Endothelial cell of umbilical vein (primary cell): Measurements from ENCODE around the gene CNKSR3. TPM values are rescaled to one million over a fixed set of nuclear protein-coding genes. Genes with fewer than 3 reads are reported as not detected.
A peak's percentile ranks its signal among the peaks of the same experiment; 100 is the strongest.
"Not testable (repeated sequence)": the region's sequence is repeated elsewhere in the genome, so short reads cannot be mapped to it uniquely, and the experiment has no call there.

ENCODE experiments used
- BruUV-seq: library from RNA; stranded (reverse); fragments of 400-500 nt; replicated peaks from 2 replicates; lab custom pipeline; 2021; lab: Mats Ljungman, UMichigan
- CTCF ChIA-PET: fragments of 300-600, 350-600 bp; sonication (Branson Sonifier 250); formaldehyde crosslinking; loops from one replicate; lab custom pipeline; 2021; ENCODE audit warnings: antibody characterized with exemption, inconsistent platforms; lab: Charles Lee
- POLR2A ChIA-PET: fragments of 300-600, 350-600 bp; sonication (Branson Sonifier 250); formaldehyde crosslinking; loops from one replicate; lab custom pipeline; 2021; ENCODE audit warnings: antibody characterized with exemption, inconsistent platforms; lab: Charles Lee
- DNase-seq: peaks from one replicate; pipeline ENCODE4 v3.0.0-alpha.2; 2011; ENCODE audit warnings: low read depth, low spot score
- FAIRE-seq: peaks from 2 replicates; lab custom pipeline; 2011; peaks lifted over from hg19 to GRCh38; lab: Jason Lieb, UNC
- H2AFZ ChIP-seq: 2 replicates; pipeline ENCODE4 v1.6.0; 2012; ENCODE audit warnings: low read depth, low read length, control low read depth, inconsistent platforms
- H3K27ac ChIP-seq: 2 replicates; pipeline ENCODE4 v1.5.1; 2011; ENCODE audit warnings: low read depth, mild to moderate bottlenecking, control low read depth, low read length, moderate library complexity; ENCODE audit not compliant: insufficient read depth
- H3K27me3 ChIP-seq, 2 experiments: 2 replicates each; pipeline versions ENCODE4 v1.6.0 to v1.6.1; 2011; ENCODE audit warnings: low read length in 2 of 2, mixed read lengths in 1 of 2; ENCODE audit not compliant: control insufficient read depth in 2 of 2, insufficient read depth in 2 of 2
- H3K36me3 ChIP-seq, 2 experiments: 2 replicates in 1 of 2; 3 replicates in 1 of 2; pipeline ENCODE4 v1.5.1; 2011; ENCODE audit warnings: low read length in 2 of 2, mild to moderate bottlenecking in 1 of 2, moderate library complexity in 1 of 2; ENCODE audit not compliant: control insufficient read depth in 2 of 2, insufficient read depth in 2 of 2; ENCODE audit errors: extremely low read depth in 1 of 2
- H3K4me1 ChIP-seq: 3 replicates; pipeline ENCODE4 v1.5.1; 2011; ENCODE audit warnings: mild to moderate bottlenecking, low read length; ENCODE audit not compliant: control insufficient read depth, insufficient read depth; ENCODE audit errors: extremely low read depth
- H3K4me2 ChIP-seq: 2 replicates; pipeline ENCODE4 v1.6.1; 2011; ENCODE audit warnings: low read length, control low read depth, mixed read lengths; ENCODE audit not compliant: insufficient read depth
- H3K4me3 ChIP-seq, 3 experiments: fragments of 200-600 bp in 1 of 3; sonication (generic), shearing (Covaris generic) in 1 of 3; replicated peaks in 1 of 3; 2 replicates each; pipeline ENCODE4 v1.5.1; 2011 to 2016; ENCODE audit warnings: control low read depth in 3 of 3, low read length in 3 of 3, mild to moderate bottlenecking in 2 of 3, inconsistent platforms in 1 of 3, low read depth in 1 of 3, moderate library complexity in 1 of 3; ENCODE audit not compliant: insufficient read depth in 1 of 3
- H3K79me2 ChIP-seq: 2 replicates; pipeline ENCODE4 v1.6.0; 2012; ENCODE audit warnings: low read length, inconsistent platforms; ENCODE audit not compliant: control insufficient read depth, insufficient read depth
- H3K9ac ChIP-seq: replicated peaks from 2 replicates; pipeline ENCODE3; 2011; ENCODE audit warnings: low read length, control low read depth; ENCODE audit not compliant: insufficient read depth; ENCODE audit errors: extremely low read depth
- H3K9me1 ChIP-seq: replicated peaks from 3 replicates; pipeline ENCODE4 v1.6.0; 2011; ENCODE audit warnings: mild to moderate bottlenecking, low read length; ENCODE audit not compliant: control insufficient read depth, insufficient read depth; ENCODE audit errors: extremely low read depth
- H3K9me3 ChIP-seq: replicated peaks from 2 replicates; pipeline ENCODE4 v1.5.1; 2012; ENCODE audit warnings: low read length, inconsistent platforms; ENCODE audit not compliant: control insufficient read depth, insufficient read depth
- H4K20me1 ChIP-seq: replicated peaks from 2 replicates; pipeline ENCODE3; 2011; ENCODE audit warnings: mild to moderate bottlenecking, low read length; ENCODE audit not compliant: control insufficient read depth, insufficient read depth; ENCODE audit errors: extremely low read depth
- GATA2 ChIP-seq: IDR thresholded peaks from 2 replicates; pipeline ENCODE4 v1.7.0; 2011; ENCODE audit warnings: low read depth, mild to moderate bottlenecking, moderate library complexity, mixed read lengths, low read length; ENCODE audit not compliant: insufficient read length, insufficient read depth
- MYC ChIP-seq: IDR thresholded peaks from one replicate; pipeline ENCODE4 v1.6.1; 2011; ENCODE audit warnings: mild to moderate bottlenecking, low read depth, low read length
- dilution Hi-C: fragments of 300-500 bp; cut with MboI; formaldehyde crosslinking; loops from one replicate; pipeline ENCODE4 v1.15.0; 2019; ENCODE audit warnings: low sequenced_read_pairs; ENCODE audit not compliant: extremely low pct_ligation_motif_present
- intact Hi-C: fragments of 100-400 bp; cut with micrococcal nuclease; formaldehyde crosslinking; loops from one replicate; pipeline ENCODE4 v1.10.0; 2022
- polyA plus RNA-seq, 4 experiments: library from polyadenylated mRNA; depleted of rRNA in 3 of 4; stranded (reverse) in 3 of 4; unstranded in 1 of 4; fragments of >200 nt; gene quantifications; 2 replicates each; pipeline versions ENCODE4 v1.2.1 to v1.2.3, GENCODE V29; 2011 to 2012; ENCODE audit warnings: missing spikeins in 1 of 4
- total RNA-seq: library from RNA; stranded (reverse); gene quantifications from 2 replicates; pipeline ENCODE4 v1.2.3, GENCODE V29; 2021

CNKSR3 gene
- total and polyA plus RNA-seq, 2 donors (not counting 3 experiments of a cell fraction or from before 2014, with no cell fraction given) = 2.3 to 15.6 TPM

GRCh38 chr6:154515826-154516225 lies 5.3 kb upstream of the CNKSR3 start:
- no peaks in the 10 kb centered on the region for H4K20me1 ChIP-seq
- peak overlapping the region; percentile 25 for H3K9ac ChIP-seq
- peak; percentile 85 for DNase-seq
- ChIA-PET POLR2A (interaction anchor here (0.9 kb wide), 1 partner anchor 218 kb away, joined by 3 read pairs; no protein-coding TSS in a partner anchor), CTCF (interaction anchor here (0.6 to 2.3 kb wide), 4 partner anchors 10 to 160 kb away, joined by 3 to 14 read pairs (median 4); no protein-coding TSS in a partner anchor)
- H2AFZ ChIP-seq = peak overlapping the region; percentile 67
- no peaks in the 10 kb centered on the region for H3K9me3 ChIP-seq
- BruUV-seq = no TSS peak
- dilution Hi-C loops (no loop called here), intact Hi-C loops (no loop called here)
- peak overlapping the region; percentile 79 for H3K4me2 ChIP-seq
- no peaks in the 10 kb centered on the region for H3K36me3 ChIP-seq
- H3K27me3 ChIP-seq = no peaks in the 10 kb centered on the region
- peak overlapping the region; percentile 35 for H3K27ac ChIP-seq
- H3K4me3 ChIP-seq = peak overlapping the region in 2 of 3 experiments; percentile 8 to 36
- no peak for TF ChIP-seq GATA2
- no peak for TF ChIP-seq MYC
- no peaks in the 10 kb centered on the region for H3K9me1 ChIP-seq
- no peaks in the 10 kb centered on the region for H3K79me2 ChIP-seq
- FAIRE-seq = peak; percentile 87
- H3K4me1 ChIP-seq = peaks cover 17% of the 10 kb centered on the region

- H3K79me2 ChIP-seq, dilution Hi-C loops, H4K20me1 ChIP-seq, H3K4me3 ChIP-seq, POLR2A ChIA-PET, H3K36me3 ChIP-seq, H3K27me3 ChIP-seq, DNase-seq, BruUV-seq, H3K9ac ChIP-seq, H3K4me2 ChIP-seq, H2AFZ ChIP-seq, H3K9me3 ChIP-seq, H3K27ac ChIP-seq, intact Hi-C loops, FAIRE-seq, H3K9me1 ChIP-seq: not testable (repeated sequence)
- peaks cover 18% of the 10 kb centered on the region for H3K4me1 ChIP-seq
- CTCF ChIA-PET = interaction anchor here (0.6 to 2.3 kb wide), 4 partner anchors 11 to 161 kb away, joined by 3 to 14 read pairs (median 4); no protein-coding TSS in a partner anchor
These were observed 4.6 kb upstream of the CNKSR3 start for GRCh38 chr6:154515076-154515475.
